ENCODE measurements around the gene SSC4D. TPM values are rescaled to one million over a fixed set of nuclear protein-coding genes. Genes with fewer than 3 reads are reported as not detected.
"Not testable (repeated sequence)": the region's sequence is repeated elsewhere in the genome, so short reads cannot be mapped to it uniquely, and the experiment has no call there.

SSC4D gene
- under 1 TPM in 1 of 4 donors, not detected in 3; 0.41 TPM for total RNA-seq

DNA sequence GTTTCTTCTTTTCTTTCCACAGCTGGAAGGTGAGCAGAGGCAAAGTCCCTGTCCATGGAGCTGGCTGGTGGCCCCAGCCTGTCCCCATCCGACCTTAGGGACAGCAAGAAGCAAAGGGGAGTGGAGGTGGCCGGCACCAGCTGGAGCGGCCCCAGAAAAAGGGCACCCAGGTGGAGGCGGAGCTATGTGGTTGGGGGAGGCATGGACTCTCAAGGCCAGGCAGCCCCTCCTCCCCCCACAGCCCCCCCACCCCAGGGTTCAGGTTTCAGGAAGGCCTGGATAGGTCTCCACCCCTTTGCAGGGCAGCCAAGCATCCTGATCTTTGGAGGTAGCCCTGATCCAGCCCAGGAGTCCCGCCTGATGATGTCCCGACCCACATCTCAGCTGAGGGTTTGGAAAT, at the start of gene SSC4D:
SSC4D (minus strand) TSS at position 161 of the 400 bp plus-strand sequence. CDS start 5,258 bp downstream, outside the sequence.
- no peaks in the 10 kb centered on the region for H3K9me3 ChIP-seq
- no peaks in the 10 kb centered on the region for H3K36me3 ChIP-seq
- intact Hi-C loops (cut with DNase I; ENCODE audit: low total_unique reads) (no loop called here), in situ Hi-C loops (cut with MboI; ENCODE audit: low pct_ligation_motif_present in 1 of 4, low pct_unique_long_range_greater_than_20kb in 1 of 4, low sequenced_read_pairs in 3 of 4) (no loop called here)
- no peaks in the 10 kb centered on the region for H3K27me3 ChIP-seq
- H3K4me3 ChIP-seq, result no peak within 1 kb of the TSS
- DNase-seq, result no peak
- TF ChIP-seq POLR2AphosphoS5 (IDR thresholded peaks at IDR 0.05) (no peak), POLR2A (IDR thresholded peaks at IDR 0.05) (no peak), EP300 (IDR thresholded peaks at IDR 0.05; ENCODE audit: low read depth) (no peak)
- TF ChIP-seq, protein P1, sequence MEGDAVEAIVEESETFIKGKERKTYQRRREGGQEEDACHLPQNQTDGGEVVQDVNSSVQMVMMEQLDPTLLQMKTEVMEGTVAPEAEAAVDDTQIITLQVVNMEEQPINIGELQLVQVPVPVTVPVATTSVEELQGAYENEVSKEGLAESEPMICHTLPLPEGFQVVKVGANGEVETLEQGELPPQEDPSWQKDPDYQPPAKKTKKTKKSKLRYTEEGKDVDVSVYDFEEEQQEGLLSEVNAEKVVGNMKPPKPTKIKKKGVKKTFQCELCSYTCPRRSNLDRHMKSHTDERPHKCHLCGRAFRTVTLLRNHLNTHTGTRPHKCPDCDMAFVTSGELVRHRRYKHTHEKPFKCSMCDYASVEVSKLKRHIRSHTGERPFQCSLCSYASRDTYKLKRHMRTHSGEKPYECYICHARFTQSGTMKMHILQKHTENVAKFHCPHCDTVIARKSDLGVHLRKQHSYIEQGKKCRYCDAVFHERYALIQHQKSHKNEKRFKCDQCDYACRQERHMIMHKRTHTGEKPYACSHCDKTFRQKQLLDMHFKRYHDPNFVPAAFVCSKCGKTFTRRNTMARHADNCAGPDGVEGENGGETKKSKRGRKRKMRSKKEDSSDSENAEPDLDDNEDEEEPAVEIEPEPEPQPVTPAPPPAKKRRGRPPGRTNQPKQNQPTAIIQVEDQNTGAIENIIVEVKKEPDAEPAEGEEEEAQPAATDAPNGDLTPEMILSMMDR (IDR thresholded peaks at IDR 0.05), result no peak
- H3K27ac ChIP-seq, result no peak within 1 kb of the TSS
- WGBS, 2 donors (ENCODE audit: low coverage in 1 of 2), result 91% methylated on average over 6 of the region's 6 CpGs; no CpG with 5 or more reads in 1 of the 2 donors
- H3K4me1 ChIP-seq, result peaks cover 0 to 3% (median under 1%) of the 10 kb centered on the region in 4 donors

DNA sequence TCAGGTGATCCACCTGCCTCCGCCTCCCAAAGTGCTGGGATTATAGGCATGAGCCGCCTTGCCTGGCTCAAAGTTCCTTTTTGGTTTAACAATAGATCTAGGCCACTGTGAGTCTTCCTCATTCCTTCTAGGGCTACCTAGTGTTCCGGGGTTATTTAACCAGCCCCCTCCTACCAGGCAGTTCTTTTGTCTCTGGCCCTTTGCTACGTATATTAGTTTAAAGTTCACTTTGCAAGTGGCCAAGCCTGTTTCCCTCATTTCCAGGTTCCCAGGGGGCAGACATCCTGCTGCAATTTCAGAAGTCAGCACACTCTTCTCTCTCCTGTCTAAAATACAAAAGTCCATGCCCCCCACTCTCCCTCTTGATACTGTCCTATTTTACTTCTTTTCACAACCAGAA, 49.0 kb upstream of the SSC4D start:
- peak in 1 of 3 donors; percentile 26 for TF ChIP-seq POLR2AphosphoS5 (IDR thresholded peaks at IDR 0.05)
- peak; percentile 72 for DNase-seq
- H3K9me3 ChIP-seq, result not testable (repeated sequence)

DNA sequence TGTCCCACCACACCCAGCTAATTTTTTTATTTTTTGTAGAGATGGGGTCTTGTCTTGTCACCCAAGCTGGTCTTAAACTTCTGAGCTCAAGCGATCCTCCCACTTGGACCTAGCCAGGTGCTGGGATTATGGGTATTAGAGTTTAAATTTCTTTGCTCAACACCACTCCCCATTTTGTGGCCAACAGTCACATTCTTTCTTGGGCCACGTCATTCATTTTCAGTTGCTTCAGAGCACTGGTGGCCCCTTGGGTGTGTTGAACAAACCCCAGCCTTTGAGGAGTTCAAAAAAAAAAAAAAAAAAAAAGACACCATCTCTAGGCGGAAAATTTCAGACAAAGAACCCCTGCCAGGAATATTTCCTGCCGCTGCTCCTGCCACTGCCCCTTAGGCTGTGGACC, 47.5 kb upstream of the SSC4D start:
- H3K4me1 ChIP-seq; H3K27me3 ChIP-seq; in situ Hi-C loops (cut with MboI; ENCODE audit: low pct_ligation_motif_present in 1 of 4, low pct_unique_long_range_greater_than_20kb in 1 of 4, low sequenced_read_pairs in 3 of 4); H3K27ac ChIP-seq; H3K36me3 ChIP-seq; H3K4me3 ChIP-seq; H3K9me3 ChIP-seq; intact Hi-C loops (cut with DNase I; ENCODE audit: low total_unique reads); DNase-seq: not testable (repeated sequence)
- no CpG with 5 or more reads among the region's 4 CpGs for WGBS, 2 donors (ENCODE audit: low coverage in 1 of 2)

More for the DNA sequence above, 49.0 kb upstream of the SSC4D start:
- H3K27ac ChIP-seq; H3K4me3 ChIP-seq; H3K4me1 ChIP-seq; intact Hi-C loops (cut with DNase I; ENCODE audit: low total_unique reads); H3K27me3 ChIP-seq; in situ Hi-C loops (cut with MboI; ENCODE audit: low pct_ligation_motif_present in 1 of 4, low pct_unique_long_range_greater_than_20kb in 1 of 4, low sequenced_read_pairs in 3 of 4); H3K36me3 ChIP-seq: not testable (repeated sequence)
- 20% methylated on average over 2 of the region's 4 CpGs; no CpG with 5 or more reads in 1 of the 2 donors for WGBS, 2 donors (ENCODE audit: low coverage in 1 of 2)

DNA sequence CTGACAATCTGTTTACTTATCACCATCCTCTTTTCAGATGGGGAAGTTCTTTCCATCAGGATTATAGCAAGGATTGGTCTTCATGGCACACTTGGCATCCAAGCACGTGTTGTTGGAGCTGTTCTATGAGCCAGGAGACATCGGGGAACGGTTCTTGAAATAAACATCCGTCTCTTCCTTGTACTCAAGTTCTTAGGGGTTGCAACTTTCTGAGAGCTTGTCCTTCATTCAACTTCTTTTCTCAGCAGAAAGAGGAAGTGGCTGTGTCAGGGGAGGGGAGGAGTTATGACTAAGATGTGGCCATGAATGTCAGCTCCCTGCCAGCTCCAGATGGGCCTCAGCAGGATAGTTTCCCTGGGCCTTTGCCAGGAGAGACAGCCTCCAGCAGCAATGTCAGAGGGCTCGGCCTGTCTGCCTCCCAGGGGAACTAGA, 36.1 kb upstream of the SSC4D start:
- intact Hi-C loops (cut with DNase I; ENCODE audit: low total_unique reads); H3K27me3 ChIP-seq; H3K4me3 ChIP-seq; H3K9me3 ChIP-seq; H3K36me3 ChIP-seq: not testable (repeated sequence)
- WGBS, 2 donors (ENCODE audit: low coverage in 1 of 2), result 0% methylated on average over 4 of the region's 5 CpGs; no CpG with 5 or more reads in 1 of the 2 donors
- DNase-seq, result peak; percentile 39
- peak overlapping the region; percentile 74 to 79 (median 78) for H3K27ac ChIP-seq
- H3K4me1 ChIP-seq, result peaks cover 0 to 10% (median 4%) of the 10 kb centered on the region in 4 donors
- in situ Hi-C loops (cut with MboI; ENCODE audit: low pct_ligation_motif_present in 1 of 4, low pct_unique_long_range_greater_than_20kb in 1 of 4, low sequenced_read_pairs in 3 of 4), result loop anchor here in 1 of 4 donors (10.0 kb wide), 1 partner anchor 159 kb away; no protein-coding TSS in a partner anchor

DNA sequence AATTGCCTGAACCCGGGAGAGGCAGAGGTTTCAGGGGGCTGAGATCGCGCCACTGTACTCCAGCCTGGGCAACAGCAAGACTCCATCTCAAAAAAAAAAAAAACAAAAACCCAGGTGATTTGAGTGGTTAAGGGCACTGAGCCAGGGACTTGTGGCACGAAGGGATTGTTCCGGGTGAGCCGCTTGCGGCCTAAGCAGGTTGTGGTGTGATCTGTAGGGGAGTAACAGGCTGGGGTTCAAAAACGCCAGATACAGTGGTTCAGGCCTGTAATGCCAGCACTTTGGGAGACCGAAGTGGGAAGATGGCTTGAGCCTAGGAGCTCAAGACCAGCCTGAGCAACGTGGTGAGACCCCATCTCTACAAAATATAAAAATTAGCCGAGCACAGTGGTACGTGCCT, 34.3 kb upstream of the SSC4D start:
- H3K36me3 ChIP-seq; DNase-seq; H3K4me3 ChIP-seq; H3K9me3 ChIP-seq; H3K27me3 ChIP-seq; H3K27ac ChIP-seq; intact Hi-C loops (cut with DNase I; ENCODE audit: low total_unique reads): not testable (repeated sequence)
- peaks cover 0 to 10% (median 4%) of the 10 kb centered on the region in 4 donors for H3K4me1 ChIP-seq
- in situ Hi-C loops (cut with MboI; ENCODE audit: low pct_ligation_motif_present in 1 of 4, low pct_unique_long_range_greater_than_20kb in 1 of 4, low sequenced_read_pairs in 3 of 4), result loop anchor here in 1 of 4 donors (10.0 kb wide), 1 partner anchor 161 kb away; no protein-coding TSS in a partner anchor
- WGBS, 2 donors (ENCODE audit: low coverage in 1 of 2), result 57% methylated on average over 11 of the region's 12 CpGs; no CpG with 5 or more reads in 1 of the 2 donors

DNA sequence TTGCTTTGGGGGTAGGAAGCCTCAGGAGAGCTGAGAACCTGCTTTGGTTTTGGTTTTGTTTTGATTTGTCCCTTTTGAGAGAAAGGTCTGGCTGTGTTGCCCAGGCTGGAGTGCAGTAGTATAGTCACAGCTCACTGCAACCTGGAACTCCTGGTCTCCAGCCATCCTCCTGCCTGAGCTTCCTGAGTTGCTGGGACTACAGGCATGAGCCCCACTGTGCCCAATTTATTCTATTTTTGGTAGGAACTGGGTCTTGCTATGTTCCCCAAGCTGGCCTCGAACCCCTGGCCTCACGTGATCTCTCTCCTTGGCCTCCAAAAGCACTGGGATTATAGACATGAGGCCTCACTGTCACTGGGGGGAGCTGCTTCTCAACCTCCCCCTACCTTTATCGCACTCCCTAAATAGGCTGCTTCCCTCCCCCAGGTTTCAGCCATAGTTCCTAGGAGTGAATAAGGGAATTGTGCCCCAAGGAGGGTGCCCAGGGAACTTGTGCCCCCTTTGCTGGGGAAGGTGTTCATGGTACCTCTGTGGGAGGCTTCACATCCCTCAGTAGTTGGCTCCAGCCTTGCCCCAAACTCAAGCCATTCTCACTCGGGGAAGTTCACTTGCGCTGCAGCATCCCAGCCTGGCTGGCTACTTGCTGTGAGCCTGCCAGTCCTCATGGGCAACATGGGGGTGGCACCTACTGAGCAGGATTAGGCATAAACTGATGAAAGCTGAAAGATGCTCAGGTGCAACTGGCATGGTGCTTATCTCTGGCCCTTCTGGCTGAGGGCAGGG, 33.4 kb upstream of the SSC4D start:
- H3K36me3 ChIP-seq; H3K9me3 ChIP-seq; H3K27me3 ChIP-seq; intact Hi-C loops (cut with DNase I; ENCODE audit: low total_unique reads); H3K4me3 ChIP-seq; H3K27ac ChIP-seq; DNase-seq: not testable (repeated sequence)
- in situ Hi-C loops (cut with MboI; ENCODE audit: low pct_ligation_motif_present in 1 of 4, low pct_unique_long_range_greater_than_20kb in 1 of 4, low sequenced_read_pairs in 3 of 4), result loop anchor here in 1 of 4 donors (10.0 kb wide), 1 partner anchor 162 kb away; no protein-coding TSS in a partner anchor
- 86 to 94% methylated on average over 1 to 4 of the region's 5 CpGs for WGBS, 2 donors (ENCODE audit: low coverage in 1 of 2)
- peaks cover 0 to 10% (median 4%) of the 10 kb centered on the region in 4 donors for H3K4me1 ChIP-seq

DNA sequence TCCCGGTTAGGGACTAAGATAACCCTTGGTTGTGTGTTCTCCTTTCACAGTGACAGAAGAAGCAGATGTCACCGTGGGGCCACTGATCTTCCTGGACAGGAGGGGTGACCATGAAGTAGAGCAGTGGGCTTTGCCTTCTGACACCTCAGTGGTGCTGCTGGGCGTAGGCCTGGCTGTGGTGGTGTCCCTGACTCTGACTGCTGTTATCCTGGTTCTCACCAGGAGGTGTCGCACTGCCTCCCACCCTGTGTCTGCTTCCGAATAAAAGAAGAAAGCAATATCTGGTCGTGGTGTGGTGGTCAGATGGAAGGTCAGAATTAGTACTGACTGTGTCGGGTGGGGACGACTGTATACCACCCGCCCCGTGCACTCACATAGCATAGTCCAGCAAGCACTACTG, 32.3 kb upstream of the SSC4D start:
- H3K4me1 ChIP-seq, result peaks cover 0 to 10% (median 4%) of the 10 kb centered on the region in 4 donors
- H3K9me3 ChIP-seq; H3K27me3 ChIP-seq; DNase-seq; intact Hi-C loops (cut with DNase I; ENCODE audit: low total_unique reads); H3K4me3 ChIP-seq; H3K27ac ChIP-seq; H3K36me3 ChIP-seq: not testable (repeated sequence)
- WGBS, 2 donors (ENCODE audit: low coverage in 1 of 2), result 74% methylated on average over 2 of the region's 10 CpGs; no CpG with 5 or more reads in 1 of the 2 donors
- in situ Hi-C loops (cut with MboI; ENCODE audit: low pct_ligation_motif_present in 1 of 4, low pct_unique_long_range_greater_than_20kb in 1 of 4, low sequenced_read_pairs in 3 of 4), result loop anchor here in 1 of 4 donors (10.0 kb wide), 1 partner anchor 163 kb away; no protein-coding TSS in a partner anchor

DNA sequence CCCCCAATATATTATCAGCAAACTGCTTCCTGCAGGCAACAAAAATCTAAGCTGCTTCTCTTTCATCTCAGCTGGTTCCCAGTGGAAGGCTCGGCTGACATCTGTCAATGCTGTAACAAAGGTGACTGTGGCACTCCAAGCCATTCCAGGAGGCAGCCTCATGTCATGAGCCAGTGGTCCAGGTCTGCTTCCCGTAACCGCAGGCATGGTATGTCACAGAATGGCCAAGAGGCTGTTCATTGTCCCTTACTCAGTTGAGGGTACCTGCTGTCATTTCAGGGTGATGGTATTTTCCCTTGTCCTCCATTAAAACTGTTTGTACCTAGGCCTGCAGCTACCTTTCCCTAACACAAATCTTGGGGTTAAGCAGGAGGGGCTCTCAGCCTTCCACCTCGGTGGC, 30.9 kb upstream of the SSC4D start:
- intact Hi-C loops (cut with DNase I; ENCODE audit: low total_unique reads); H3K9me3 ChIP-seq; H3K4me1 ChIP-seq; H3K4me3 ChIP-seq; H3K36me3 ChIP-seq; DNase-seq; H3K27me3 ChIP-seq; H3K27ac ChIP-seq: not testable (repeated sequence)
- in situ Hi-C loops (cut with MboI; ENCODE audit: low pct_ligation_motif_present in 1 of 4, low pct_unique_long_range_greater_than_20kb in 1 of 4, low sequenced_read_pairs in 3 of 4), result loop anchor here in 1 of 4 donors (10.0 kb wide), 1 partner anchor 164 kb away; no protein-coding TSS in a partner anchor
- 85% methylated on average over 4 of the region's 4 CpGs; no CpG with 5 or more reads in 1 of the 2 donors for WGBS, 2 donors (ENCODE audit: low coverage in 1 of 2)

DNA sequence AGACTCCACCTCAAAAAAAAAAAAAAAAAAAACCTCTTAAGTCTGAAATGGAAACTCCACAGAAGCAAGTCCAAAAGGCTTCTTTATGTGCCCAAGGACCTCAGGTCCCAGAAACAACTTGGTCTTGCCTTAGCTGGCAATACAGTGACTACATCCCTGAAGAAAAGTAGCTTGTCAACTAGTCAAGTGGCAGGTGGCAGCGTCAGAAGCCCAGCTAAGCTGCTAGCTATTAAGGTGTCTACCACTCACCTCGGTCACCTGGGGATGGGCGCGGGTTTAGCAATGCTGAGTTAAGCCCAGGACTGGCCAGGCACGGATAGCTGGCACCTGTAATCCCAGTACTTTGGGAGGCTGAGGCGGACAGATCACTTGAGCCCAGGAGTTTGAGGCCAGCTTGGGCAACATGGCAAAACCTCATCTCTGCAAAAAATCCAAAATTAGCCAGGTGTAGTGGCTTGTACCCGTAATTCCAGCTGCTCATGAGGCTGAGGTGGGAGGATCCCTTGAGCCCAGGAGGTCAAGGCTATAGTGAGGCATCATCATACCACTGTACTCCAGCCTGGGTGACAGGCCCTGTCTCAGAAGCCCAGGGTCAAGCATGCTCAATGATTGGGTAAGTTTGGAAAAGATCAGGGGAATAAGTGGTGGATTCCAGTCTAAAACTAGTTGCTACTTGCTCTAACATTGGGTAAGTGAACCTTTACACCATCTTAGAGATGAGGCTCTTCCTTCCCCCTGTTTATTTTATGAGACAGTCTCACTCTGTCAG, 29.8 kb upstream of the SSC4D start:
- H3K27me3 ChIP-seq; H3K36me3 ChIP-seq; in situ Hi-C loops (cut with MboI; ENCODE audit: low pct_ligation_motif_present in 1 of 4, low pct_unique_long_range_greater_than_20kb in 1 of 4, low sequenced_read_pairs in 3 of 4); H3K9me3 ChIP-seq; H3K4me1 ChIP-seq; intact Hi-C loops (cut with DNase I; ENCODE audit: low total_unique reads); DNase-seq; H3K4me3 ChIP-seq; H3K27ac ChIP-seq: not testable (repeated sequence)
- 33% methylated on average over 1 of the region's 7 CpGs; no CpG with 5 or more reads in 1 of the 2 donors for WGBS, 2 donors (ENCODE audit: low coverage in 1 of 2)

Data from transverse colon (tissue), 4 donors.